ENCODE data around the gene SERPINC1.
"Not testable (repeated sequence)": the region's sequence is repeated elsewhere in the genome, so short reads cannot be mapped to it uniquely, and the experiment has no call there.

The SERPINC1 gene

GRCh38 chr1:173863224-173864161, 53.6 kb downstream of the SERPINC1 start:
- no peak for DNase-seq (ENCODE audit: low read depth, low spot score)

GRCh38 chr1:173862769-173863223, 54.3 kb downstream of the SERPINC1 start:
- DNase-seq (ENCODE audit: low read depth, low spot score) = no peak

DNA sequence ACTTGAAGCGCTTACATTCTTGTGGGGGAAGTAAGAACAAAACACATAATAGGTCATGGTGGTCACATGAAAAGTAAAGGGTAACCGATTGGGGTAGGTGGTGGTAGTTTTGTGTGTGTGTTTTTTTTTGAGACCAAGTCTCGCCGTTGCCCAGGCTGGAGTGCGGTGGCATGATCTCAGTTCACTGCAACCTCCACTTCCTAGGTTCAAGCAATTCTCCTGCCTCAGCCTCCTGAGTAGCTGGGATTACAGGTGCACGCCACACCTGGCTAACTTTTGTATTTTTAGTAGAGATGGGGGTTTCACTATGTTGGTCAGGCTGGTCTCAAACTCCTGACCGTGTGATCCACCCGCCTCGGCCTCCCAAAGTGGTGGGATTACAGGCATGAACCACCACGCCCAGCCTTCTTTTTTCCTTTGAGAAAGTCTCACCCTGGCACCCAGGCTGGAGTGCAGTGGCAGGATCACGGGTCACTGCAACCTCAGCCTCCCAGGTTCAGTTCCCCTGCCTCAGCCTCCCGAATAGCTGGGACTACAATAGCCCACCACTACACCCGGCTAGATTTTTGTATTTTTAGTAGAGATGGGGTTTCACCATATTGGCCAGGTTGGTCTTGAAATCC, 54.9 kb downstream of the SERPINC1 start:
- not testable (repeated sequence) for DNase-seq (ENCODE audit: low read depth, low spot score)

DNA sequence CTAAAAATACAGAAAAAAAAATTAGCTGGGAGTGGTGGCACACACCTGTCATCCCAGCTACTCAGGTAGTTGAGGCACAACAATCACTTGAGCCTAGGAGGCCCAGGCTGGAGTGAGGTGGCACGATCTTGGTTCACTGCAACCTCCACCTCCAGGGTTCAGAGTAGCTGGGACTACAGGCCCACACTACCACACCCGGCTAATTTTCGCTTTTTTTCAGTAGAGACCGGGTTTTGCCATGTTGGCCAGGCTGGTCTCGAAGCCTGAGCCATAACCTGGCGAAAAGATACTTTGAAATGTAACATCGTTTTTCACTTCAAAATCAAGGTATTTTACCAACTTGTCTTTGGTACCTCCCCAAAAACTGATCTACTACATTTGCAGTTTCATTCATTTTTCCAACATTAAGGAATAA, 55.4 kb downstream of the SERPINC1 start:
- DNase-seq (ENCODE audit: low read depth, low spot score) = no peak

DNA sequence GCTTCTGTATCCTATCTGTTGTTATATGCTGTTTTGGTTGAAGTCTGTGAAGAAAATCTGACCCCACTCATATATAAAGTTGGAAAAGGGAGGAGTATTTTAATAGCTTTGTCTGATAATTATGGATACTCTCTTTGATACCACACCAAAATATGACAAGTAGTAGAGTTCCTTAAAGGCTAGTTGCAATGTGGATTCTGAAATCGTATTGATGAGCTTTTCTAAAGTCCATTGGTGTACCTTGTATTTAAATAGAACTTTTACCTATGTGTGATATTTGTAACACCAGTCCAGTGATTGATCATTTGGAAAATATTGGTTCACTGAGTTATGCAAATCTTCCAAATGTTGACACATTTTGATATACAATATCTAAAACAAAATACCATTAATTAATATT, 57.1 kb downstream of the SERPINC1 start:
- DNase-seq (ENCODE audit: low read depth, low spot score) = no peak

GRCh38 chr1:173859547-173859946, 57.6 kb downstream of the SERPINC1 start:
- not testable (repeated sequence) for DNase-seq (ENCODE audit: low read depth, low spot score)

DNA sequence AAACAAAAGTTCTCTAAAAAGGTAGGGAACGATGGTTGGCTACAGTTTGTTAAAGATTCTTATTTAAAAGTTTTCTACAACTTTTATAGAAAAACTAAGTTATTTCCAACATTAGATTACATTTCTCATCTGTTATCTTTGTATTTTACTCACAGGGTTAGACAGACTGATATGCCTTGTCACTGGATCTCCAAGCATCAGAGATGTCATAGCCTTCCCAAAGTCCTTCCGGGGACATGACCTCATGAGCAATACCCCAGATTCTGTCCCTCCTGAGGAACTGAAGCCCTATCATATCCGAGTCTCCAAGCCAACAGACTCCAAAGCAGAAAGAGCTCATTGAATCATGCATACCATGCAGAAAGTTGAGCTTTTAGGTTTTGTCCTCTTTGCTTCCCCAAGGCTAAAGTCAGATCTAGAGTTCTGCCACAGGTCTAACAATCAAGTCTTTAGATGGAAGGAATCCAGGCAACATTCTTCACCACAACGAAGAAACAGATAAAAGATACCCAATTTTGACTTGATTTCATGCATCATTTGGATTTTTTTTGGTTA, 59.7 kb downstream of the SERPINC1 start:
- DNase-seq (ENCODE audit: low read depth, low spot score) = no peak

DNA sequence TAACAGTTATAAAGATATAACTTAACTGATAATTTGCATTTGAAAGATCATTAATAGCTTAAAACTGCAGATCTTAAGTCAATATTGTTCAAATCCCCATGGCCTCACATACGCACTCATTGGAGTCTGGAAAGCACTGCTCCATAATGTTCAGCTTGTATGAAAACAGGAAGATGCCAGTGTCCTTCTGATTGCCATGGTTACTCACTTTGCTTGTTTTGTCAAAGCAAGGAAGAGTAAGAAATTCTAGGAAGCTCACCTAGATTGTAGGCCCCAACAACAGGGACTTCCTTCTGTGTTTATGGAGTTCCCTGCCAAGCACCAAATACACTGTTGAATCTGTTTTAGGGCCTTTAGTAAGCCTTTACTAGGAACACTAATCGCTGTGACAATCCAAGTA, 60.2 kb downstream of the SERPINC1 start:
- no peak for DNase-seq (ENCODE audit: low read depth, low spot score)

DNA sequence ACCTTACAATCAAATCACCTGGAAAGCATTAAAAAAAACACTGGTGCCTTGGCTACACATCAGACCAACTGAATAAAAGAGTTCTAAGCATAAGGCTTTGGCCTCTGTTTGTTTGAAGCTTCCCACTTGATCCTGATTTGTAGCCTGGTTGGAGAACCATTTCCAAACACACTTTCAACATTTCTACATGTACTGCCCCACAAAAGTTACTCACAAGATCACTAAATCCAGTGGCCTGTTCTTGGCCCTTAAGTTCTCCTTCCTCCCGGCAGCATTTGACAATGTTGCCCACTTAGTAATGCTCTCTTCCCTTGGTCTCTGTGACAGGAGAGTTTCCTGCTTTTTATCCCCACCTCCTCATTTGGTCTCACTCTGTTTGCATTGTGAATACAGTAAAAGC, 61.1 kb downstream of the SERPINC1 start:
- no peak for DNase-seq (ENCODE audit: low read depth, low spot score)

All from activated CD4-positive, CD25-positive, alpha-beta regulatory T cell treated with anti-CD3 and anti-CD28 coated beads, Interleukin-2, amount 50 U/mL, for 16 hours (primary cell).